ENCODE measurements around the gene KIF25.

DNA sequence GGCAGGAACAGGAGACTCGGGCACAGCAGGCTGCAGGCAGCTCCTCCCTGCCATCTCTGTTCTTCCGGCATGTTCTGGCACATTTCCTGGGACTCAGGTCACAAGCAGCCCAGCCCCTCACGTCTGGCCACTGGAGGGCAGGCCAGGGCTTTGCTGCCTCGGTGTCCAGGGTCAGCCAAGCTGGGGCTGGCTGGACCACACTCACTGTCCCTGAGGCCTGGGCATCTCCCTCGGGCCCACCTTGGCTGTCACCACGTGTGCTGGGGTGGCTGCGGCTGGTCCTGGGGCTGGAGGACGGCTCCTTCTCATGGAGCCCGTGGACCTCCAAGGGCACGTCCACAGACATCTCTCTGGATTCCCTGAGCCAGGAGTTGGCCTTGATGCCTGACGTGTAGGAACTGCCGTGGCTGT lies 63.1 kb downstream of the KIF25 start:
- TF ChIP-seq, protein P1, sequence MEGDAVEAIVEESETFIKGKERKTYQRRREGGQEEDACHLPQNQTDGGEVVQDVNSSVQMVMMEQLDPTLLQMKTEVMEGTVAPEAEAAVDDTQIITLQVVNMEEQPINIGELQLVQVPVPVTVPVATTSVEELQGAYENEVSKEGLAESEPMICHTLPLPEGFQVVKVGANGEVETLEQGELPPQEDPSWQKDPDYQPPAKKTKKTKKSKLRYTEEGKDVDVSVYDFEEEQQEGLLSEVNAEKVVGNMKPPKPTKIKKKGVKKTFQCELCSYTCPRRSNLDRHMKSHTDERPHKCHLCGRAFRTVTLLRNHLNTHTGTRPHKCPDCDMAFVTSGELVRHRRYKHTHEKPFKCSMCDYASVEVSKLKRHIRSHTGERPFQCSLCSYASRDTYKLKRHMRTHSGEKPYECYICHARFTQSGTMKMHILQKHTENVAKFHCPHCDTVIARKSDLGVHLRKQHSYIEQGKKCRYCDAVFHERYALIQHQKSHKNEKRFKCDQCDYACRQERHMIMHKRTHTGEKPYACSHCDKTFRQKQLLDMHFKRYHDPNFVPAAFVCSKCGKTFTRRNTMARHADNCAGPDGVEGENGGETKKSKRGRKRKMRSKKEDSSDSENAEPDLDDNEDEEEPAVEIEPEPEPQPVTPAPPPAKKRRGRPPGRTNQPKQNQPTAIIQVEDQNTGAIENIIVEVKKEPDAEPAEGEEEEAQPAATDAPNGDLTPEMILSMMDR (IDR thresholded peaks at IDR 0.05): peak; percentile 27 to 57 (median 42)
- TF ChIP-seq POLR2A (IDR thresholded peaks at IDR 0.05): no peak

Measured in uterus (tissue), 2 donors.